Calu3 (cell line): Measurements from ENCODE around the gene ANKRD28. TPM values are rescaled to one million over a fixed set of nuclear protein-coding genes. Genes with fewer than 3 reads are reported as not detected.

Experiments used
- BruUV-seq: library from RNA; stranded (reverse); fragments of 400-500 nt; replicated peaks from 2 replicates; lab custom pipeline; 2021; lab: Mats Ljungman, UMichigan
- CTCF ChIA-PET: fragments of 300-600 bp; sonication (Branson Sonifier 250); formaldehyde crosslinking; loops from one replicate; lab custom pipeline; 2022; ENCODE audit warnings: antibody characterized with exemption; lab: Charles Lee
- DNase-seq: peaks from one replicate; pipeline ENCODE4 v3.0.0; 2022
- H3K27ac Mint-ChIP-seq: one replicate; pipeline ENCODE4 v1.8.0; 2022; ENCODE audit warnings: mixed read lengths; ENCODE audit not compliant: unreplicated experiment
- H3K27me3 Mint-ChIP-seq: one replicate; pipeline ENCODE4 v1.8.0; 2022; ENCODE audit warnings: mixed read lengths; ENCODE audit not compliant: unreplicated experiment
- H3K36me3 Mint-ChIP-seq: one replicate; pipeline ENCODE4 v1.8.0; 2022; ENCODE audit warnings: mild to moderate bottlenecking, moderate library complexity, mixed read lengths; ENCODE audit not compliant: insufficient read depth, unreplicated experiment
- H3K4me1 Mint-ChIP-seq: one replicate; pipeline ENCODE4 v1.8.0; 2022; ENCODE audit warnings: mild to moderate bottlenecking, low read depth, mixed read lengths; ENCODE audit not compliant: unreplicated experiment
- H3K4me3 Mint-ChIP-seq: one replicate; pipeline ENCODE4 v1.8.0; 2022; ENCODE audit warnings: mild to moderate bottlenecking, low read depth, moderate library complexity, mixed read lengths; ENCODE audit not compliant: unreplicated experiment
- H3K9me3 Mint-ChIP-seq: one replicate; pipeline ENCODE4 v1.8.0; 2022; ENCODE audit warnings: low read depth, mixed read lengths; ENCODE audit not compliant: unreplicated experiment
- CTCF ChIP-seq: fragments of 200-600 bp; IDR thresholded peaks from one replicate; pipeline ENCODE4 v1.8.0; 2022; ENCODE audit warnings: antibody characterized with exemption; ENCODE audit not compliant: unreplicated experiment
- intact Hi-C: fragments of 100-400 bp; cut with micrococcal nuclease; formaldehyde crosslinking; loops from one replicate; pipeline ENCODE4 v1.10.0; 2022; ENCODE audit not compliant: unreplicated experiment
- total RNA-seq: library from RNA; stranded (reverse); gene quantifications from 2 replicates; pipeline ENCODE4 v1.2.3, GENCODE V29; 2022

The ANKRD28 gene
- total RNA-seq, 1 experiment from 2014 or later: 57.7 TPM

GRCh38 chr3:15631426-15632211, 166.2 kb downstream of the ANKRD28 start:
- no TSS peak for BruUV-seq
- no peak overlapping the region for H3K4me3 Mint-ChIP-seq
- no peak overlapping the region for H3K27ac Mint-ChIP-seq
- no peak for TF ChIP-seq CTCF
- no peaks in the 10 kb centered on the region for H3K27me3 Mint-ChIP-seq
- CTCF ChIA-PET: interaction anchor here (0.8 kb wide), 1 partner anchor 74 kb away, joined by 3 read pairs; no protein-coding TSS in a partner anchor
- H3K36me3 Mint-ChIP-seq: no peaks in the 10 kb centered on the region
- H3K9me3 Mint-ChIP-seq: no peaks in the 10 kb centered on the region
- intact Hi-C loops: loop anchor here (2.0 to 5.0 kb wide), 3 partner anchors 171 to 616 kb away; no protein-coding TSS in a partner anchor
- peaks cover 9% of the 10 kb centered on the region for H3K4me1 Mint-ChIP-seq
- DNase-seq: no peak

DNA sequence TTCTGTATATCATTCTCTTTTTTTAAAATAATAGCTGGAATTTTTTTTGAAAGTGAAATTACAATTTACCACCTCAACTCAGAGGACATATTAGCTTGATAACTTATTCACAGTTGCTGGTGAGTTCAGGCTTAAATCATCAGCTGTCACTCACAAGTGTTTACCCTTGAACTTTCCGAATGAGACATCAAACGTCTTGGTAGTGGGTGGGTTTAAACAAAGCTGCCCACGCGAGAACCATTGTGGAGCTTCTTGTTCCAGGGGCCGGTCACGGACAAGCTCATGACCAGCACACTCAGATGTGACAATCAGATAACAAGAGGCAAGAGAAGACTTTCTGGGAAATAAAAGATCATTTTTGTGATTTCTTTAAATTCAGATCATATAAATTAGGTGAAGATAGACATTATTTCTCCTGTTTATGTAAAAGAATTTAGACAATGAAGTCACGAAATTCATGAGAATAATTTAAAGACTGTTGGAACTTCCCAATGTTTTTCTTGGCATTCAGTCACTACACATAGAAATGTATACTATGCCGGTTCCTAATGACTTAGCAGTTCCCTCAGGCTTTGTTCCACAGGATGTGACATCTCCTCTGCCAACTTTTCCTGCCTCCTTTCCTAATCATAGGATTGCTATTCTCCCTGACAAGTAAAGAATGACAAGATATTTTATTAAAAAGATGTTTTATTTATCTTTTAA, 167.0 kb downstream of the ANKRD28 start:
- H3K27me3 Mint-ChIP-seq: no peaks in the 10 kb centered on the region
- H3K27ac Mint-ChIP-seq: no peak overlapping the region
- no peaks in the 10 kb centered on the region for H3K36me3 Mint-ChIP-seq
- no TSS peak for BruUV-seq
- no peaks in the 10 kb centered on the region for H3K9me3 Mint-ChIP-seq
- DNase-seq: no peak
- CTCF ChIA-PET: interaction anchor here (1.0 kb wide), 1 partner anchor 166 kb away, joined by 5 read pairs; no protein-coding TSS in a partner anchor
- intact Hi-C loops: loop anchor here (1.0 to 5.0 kb wide), 4 partner anchors 172 to 617 kb away; no protein-coding TSS in a partner anchor
- TF ChIP-seq CTCF: no peak
- peaks cover 9% of the 10 kb centered on the region for H3K4me1 Mint-ChIP-seq
- no peak overlapping the region for H3K4me3 Mint-ChIP-seq

DNA sequence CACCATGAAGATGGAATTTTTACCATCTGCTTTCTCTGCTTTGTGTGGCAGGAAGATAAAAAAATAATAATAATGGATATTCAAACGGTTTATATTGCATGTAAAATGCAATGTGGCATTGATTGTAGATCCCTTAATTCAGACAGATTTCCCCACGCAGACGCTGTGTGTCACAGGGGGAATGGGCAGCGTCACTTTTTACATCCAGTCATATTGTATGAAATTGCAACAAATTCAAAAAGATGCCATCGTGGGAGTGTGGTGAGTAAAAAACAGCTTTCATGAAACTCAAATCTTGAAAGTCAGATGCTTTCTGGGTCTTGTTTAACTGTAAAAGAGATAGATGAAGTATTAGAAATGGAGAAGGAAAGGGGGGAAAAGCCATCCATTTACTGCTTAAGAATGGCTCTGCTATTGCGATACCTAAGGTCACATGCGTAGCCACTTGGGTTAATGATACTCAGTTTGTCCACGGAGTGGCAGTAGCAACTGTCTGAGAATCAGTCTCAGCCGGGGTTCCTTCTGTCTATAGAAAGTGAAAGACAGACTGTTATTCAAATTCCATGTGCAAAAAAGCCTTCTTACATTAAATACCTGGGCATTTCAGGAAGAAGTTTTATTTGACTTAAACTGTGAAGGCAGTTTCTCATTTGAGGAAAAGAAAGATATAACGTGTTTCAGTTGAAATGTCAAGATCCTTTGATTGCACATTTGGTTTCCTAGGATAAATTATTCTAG, 167.8 kb downstream of the ANKRD28 start:
- no TSS peak for BruUV-seq
- Mint-ChIP-seq H3K4me3 (no peak overlapping the region), H3K36me3 (no peaks in the 10 kb centered on the region), H3K4me1 (peaks cover 9% of the 10 kb centered on the region), H3K27me3 (no peaks in the 10 kb centered on the region), H3K27ac (peak overlapping the region; percentile 34), H3K9me3 (no peaks in the 10 kb centered on the region)
- TF ChIP-seq CTCF: no peak
- intact Hi-C loops: loop anchor here (1.0 to 5.0 kb wide), 4 partner anchors 173 to 617 kb away; no protein-coding TSS in a partner anchor
- DNase-seq: peak; percentile 58
- CTCF ChIA-PET: interaction anchor here (1.0 kb wide), 1 partner anchor 167 kb away, joined by 5 read pairs; no protein-coding TSS in a partner anchor

GRCh38 chr3:15628967-15629366, 168.8 kb downstream of the ANKRD28 start:
- no TSS peak for BruUV-seq
- Mint-ChIP-seq H3K36me3 (no peaks in the 10 kb centered on the region), H3K9me3 (no peaks in the 10 kb centered on the region), H3K4me3 (no peak overlapping the region), H3K27ac (no peak overlapping the region), H3K27me3 (no peaks in the 10 kb centered on the region), H3K4me1 (peaks cover 9% of the 10 kb centered on the region)
- CTCF ChIA-PET: no interaction called here
- TF ChIP-seq CTCF: no peak
- intact Hi-C loops: no loop called here
- no peak for DNase-seq
